HepG2 (cell line): ENCODE data around the gene CD14. TPM values are rescaled to one million over a fixed set of nuclear protein-coding genes. Genes with fewer than 3 reads are reported as not detected.

Source experiments
- ARID2 ChIP-seq: sonication (generic); formaldehyde crosslinking; IDR thresholded peaks from 2 replicates; pipeline ENCODE4 v1.8.1; 2022; ENCODE audit warnings: mild to moderate bottlenecking, missing genetic modification reagents, borderline replicate concordance
- BCL6 ChIP-seq: IDR thresholded peaks from 2 replicates; pipeline ENCODE4 v1.6.1; 2016; ENCODE audit warnings: missing genetic modification reagents, missing compliant biosample characterization
- E2F5 ChIP-seq: sonication (generic); formaldehyde crosslinking; conservative IDR thresholded peaks from 2 replicates; pipeline ENCODE4 v1.4.0; 2020; ENCODE audit warnings: missing genetic modification reagents
- FOXK1 ChIP-seq: sonication (generic); formaldehyde crosslinking; IDR thresholded peaks from 2 replicates; pipeline ENCODE4 v1.4.0; 2020; ENCODE audit warnings: low read depth, missing genetic modification reagents, borderline replicate concordance
- GATA4 ChIP-seq: sonication (generic); IDR thresholded peaks from 2 replicates; pipeline ENCODE4 v1.6.1; 2016; ENCODE audit warnings: antibody characterized with exemption, low read depth, borderline replicate concordance
- KAT7 ChIP-seq: IDR thresholded peaks from 2 replicates; pipeline ENCODE4 v1.6.1; 2018; ENCODE audit warnings: borderline replicate concordance, missing compliant biosample characterization
- KLF12 ChIP-seq: sonication (generic); formaldehyde crosslinking; IDR thresholded peaks from 2 replicates; pipeline ENCODE4 v1.4.0; 2020; ENCODE audit warnings: missing genetic modification reagents, borderline replicate concordance
- NCOA2 ChIP-seq: sonication (generic); formaldehyde crosslinking; IDR thresholded peaks from 2 replicates; pipeline ENCODE4 v1.8.0; 2022; ENCODE audit warnings: inconsistent platforms
- PBX2 ChIP-seq: IDR thresholded peaks from 2 replicates; pipeline ENCODE4 v1.6.1; 2016; ENCODE audit warnings: control low read depth
- PHF8 ChIP-seq: sonication (generic); formaldehyde crosslinking; IDR thresholded peaks from 2 replicates; pipeline ENCODE4 v1.5.0; 2020; ENCODE audit warnings: missing genetic modification reagents
- RCOR2 ChIP-seq: IDR thresholded peaks from 2 replicates; pipeline ENCODE4 v1.6.1; 2016; ENCODE audit warnings: missing biosample characterization, missing genetic modification reagents
- ZBTB2 ChIP-seq: sonication (generic); formaldehyde crosslinking; IDR thresholded peaks from 2 replicates; pipeline ENCODE4 v1.8.0; 2022; ENCODE audit warnings: low read depth, missing genetic modification reagents
- ZBTB39 ChIP-seq: sonication (generic); formaldehyde crosslinking; IDR thresholded peaks from 2 replicates; pipeline ENCODE4 v1.5.0; 2020; ENCODE audit warnings: missing genetic modification reagents
- ZFP36 ChIP-seq: fragments of 150-350 bp; IDR thresholded peaks from 2 replicates; pipeline ENCODE4 v1.6.1; 2018; ENCODE audit warnings: borderline replicate concordance, low read length, low read depth; ENCODE audit not compliant: partially characterized antibody
- ZFYVE20 ChIP-seq: sonication (generic); formaldehyde crosslinking; IDR thresholded peaks from 2 replicates; pipeline ENCODE4 v1.8.0; 2023; ENCODE audit warnings: low read depth, mild to moderate bottlenecking, moderate library complexity, missing genetic modification reagents, borderline replicate concordance
- ZGPAT ChIP-seq: IDR thresholded peaks from 2 replicates; pipeline ENCODE4 v1.6.1; 2016; ENCODE audit warnings: mild to moderate bottlenecking
- ZMAT5 ChIP-seq: sonication (generic); formaldehyde crosslinking; IDR thresholded peaks from 2 replicates; pipeline ENCODE4 v1.5.0; 2020; ENCODE audit warnings: mild to moderate bottlenecking, low read depth, missing genetic modification reagents, borderline replicate concordance
- ZNF101 ChIP-seq: sonication (generic); formaldehyde crosslinking; IDR thresholded peaks from 2 replicates; pipeline ENCODE4 v1.4.0; 2020; ENCODE audit warnings: mild to moderate bottlenecking, low read depth, missing genetic modification reagents, borderline replicate concordance
- ZNF546 ChIP-seq: sonication (generic); formaldehyde crosslinking; conservative IDR thresholded peaks from 2 replicates; pipeline ENCODE4 v1.8.1; 2023; ENCODE audit warnings: mild to moderate bottlenecking, missing genetic modification reagents
- ZNF547 ChIP-seq: sonication (generic); formaldehyde crosslinking; IDR thresholded peaks from 2 replicates; pipeline ENCODE4 v1.5.1; 2020; ENCODE audit warnings: mild to moderate bottlenecking, missing genetic modification reagents
- ZNF841 ChIP-seq: sonication (generic); formaldehyde crosslinking; IDR thresholded peaks from 2 replicates; pipeline ENCODE4 v1.8.1; 2023; ENCODE audit warnings: missing genetic modification reagents, borderline replicate concordance
- ZNF891 ChIP-seq: sonication (generic); formaldehyde crosslinking; IDR thresholded peaks from 2 replicates; pipeline ENCODE4 v1.5.0; 2020; ENCODE audit warnings: mild to moderate bottlenecking, missing genetic modification reagents
- polyA plus RNA-seq, 8 experiments: library from polyadenylated mRNA; depleted of rRNA in 3 of 8; stranded (reverse) in 7 of 8; unstranded in 1 of 8; fragments of >200 nt; fragmentation: Illumina TruSeq in 4 of 8; extraction: Trizol in 4 of 8; gene quantifications; 2 replicates each; pipeline versions ENCODE4 v1.2.1 to v1.2.3, GENCODE V29; 2011 to 2016; ENCODE audit warnings: low read depth in 4 of 8, missing spikeins in 1 of 8, mixed read lengths in 1 of 8; ENCODE audit not compliant: insufficient read depth in 1 of 8
- total RNA-seq, 5 experiments: library from RNA; depleted of rRNA; stranded (reverse); fragments of >200 nt; fragmentation: Illumina TruSeq; extraction: Trizol; gene quantifications; 2 replicates each; pipeline ENCODE4 v1.2.3, GENCODE V29; 2016; ENCODE audit warnings: low read depth in 1 of 5

The CD14 gene
- total and polyA plus RNA-seq, 2 of the 13 experiments (the other 11 are each of a cell fraction or from before 2014, with no cell fraction given), result 1.7 to 4.7 TPM

- TF ChIP-seq FOXK1 (peak; percentile 74; the same call in 1 of the 2 replicates), KLF12 (CRISPR knock-in tag) (no peak), GATA4 (no peak), ZNF101 (CRISPR knock-in tag) (peak; percentile 88; the same call in 1 of the 2 replicates), NCOA2 (CRISPR knock-in tag) (peak; percentile 95), ZNF841 (CRISPR knock-in tag) (no peak), ZGPAT (CRISPR knock-in tag) (peak; percentile 93; the same call in 1 of the 2 replicates), ZNF891 (CRISPR knock-in tag) (peak; percentile 97), ZBTB2 (CRISPR knock-in tag) (no peak), PHF8 (CRISPR knock-in tag) (peak; percentile 90), ZBTB39 (CRISPR knock-in tag) (peak; percentile 76; the same call in 1 of the 2 replicates), PBX2 (CRISPR knock-in tag) (peak; percentile 57), ZNF547 (CRISPR knock-in tag) (peak; percentile 77; the same call in 1 of the 2 replicates), BCL6 (peak; percentile 96), E2F5 (CRISPR knock-in tag) (peak; percentile 70), KAT7 (peak; percentile 96), ZFYVE20 (CRISPR knock-in tag) (no peak), ZMAT5 (CRISPR knock-in tag) (no peak), ZNF546 (0 out of 2 replicates have a peak, but pooled peaks have one; percentile 58), ARID2 (CRISPR knock-in tag) (no peak), RCOR2 (CRISPR knock-in tag) (peak; percentile 70), ZFP36 (no peak)
These were observed 6.4 kb upstream of the CD14 start, which contains the start of gene TMCO6 (continued) for GRCh38 chr5:140639148-140639981.
